ENCODE results near the gene PISD. TPM values are rescaled to one million over a fixed set of nuclear protein-coding genes. Genes with fewer than 3 reads are reported as not detected.
A peak's percentile ranks its signal among the peaks of the same experiment; 100 is the strongest.

The PISD gene
- total RNA-seq, 1 donor from 2014 or later = 36.2 TPM

DNA sequence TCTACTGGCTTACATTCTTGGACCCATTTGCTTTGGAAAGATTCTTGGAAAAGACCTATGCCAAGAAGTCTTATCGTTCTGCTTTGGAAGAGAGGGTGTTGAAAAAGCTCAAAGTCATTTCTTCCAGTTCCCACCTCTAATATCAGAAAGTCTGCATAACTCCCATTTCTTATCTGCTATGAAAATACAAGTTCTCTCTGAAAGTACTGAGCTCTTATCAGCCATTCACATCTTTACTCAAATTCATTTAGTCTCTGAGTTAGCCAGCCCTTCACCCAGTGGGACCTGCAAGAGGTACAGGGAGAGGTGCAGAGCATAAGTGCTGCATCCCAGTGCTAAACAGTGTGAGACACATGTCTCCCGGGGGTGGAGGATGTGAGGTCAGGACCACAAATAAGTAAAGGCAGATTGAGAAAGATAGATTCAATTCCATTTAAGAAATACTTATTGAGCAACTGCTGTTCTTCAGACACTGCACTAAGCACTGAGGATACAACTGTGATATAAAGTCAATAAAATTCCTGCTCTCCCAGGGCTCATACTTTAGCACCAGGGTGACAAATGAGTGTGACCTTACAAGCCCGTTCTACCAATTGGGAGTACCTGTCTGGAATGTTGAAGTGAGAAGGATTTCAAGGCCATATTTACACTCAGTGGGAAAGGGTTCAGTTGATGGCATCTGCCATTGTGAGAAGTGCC, 76.7 kb downstream of the PISD start:
- DNase-seq (ENCODE audit: extremely low spot score, unreplicated experiment) = no peak
- Mint-ChIP-seq H3K4me3 (ENCODE audit: unreplicated experiment) (no peak overlapping the region), H3K36me3 (ENCODE audit: unreplicated experiment) (peaks cover 11% of the 10 kb centered on the region), H3K9me3 (ENCODE audit: unreplicated experiment) (no peaks in the 10 kb centered on the region), H3K27me3 (ENCODE audit: unreplicated experiment) (no peaks in the 10 kb centered on the region), H3K27ac (ENCODE audit: unreplicated experiment) (peak overlapping the region; percentile 92), H3K4me1 (ENCODE audit: unreplicated experiment) (peaks cover 46% of the 10 kb centered on the region)
- TF ChIP-seq, protein P1, sequence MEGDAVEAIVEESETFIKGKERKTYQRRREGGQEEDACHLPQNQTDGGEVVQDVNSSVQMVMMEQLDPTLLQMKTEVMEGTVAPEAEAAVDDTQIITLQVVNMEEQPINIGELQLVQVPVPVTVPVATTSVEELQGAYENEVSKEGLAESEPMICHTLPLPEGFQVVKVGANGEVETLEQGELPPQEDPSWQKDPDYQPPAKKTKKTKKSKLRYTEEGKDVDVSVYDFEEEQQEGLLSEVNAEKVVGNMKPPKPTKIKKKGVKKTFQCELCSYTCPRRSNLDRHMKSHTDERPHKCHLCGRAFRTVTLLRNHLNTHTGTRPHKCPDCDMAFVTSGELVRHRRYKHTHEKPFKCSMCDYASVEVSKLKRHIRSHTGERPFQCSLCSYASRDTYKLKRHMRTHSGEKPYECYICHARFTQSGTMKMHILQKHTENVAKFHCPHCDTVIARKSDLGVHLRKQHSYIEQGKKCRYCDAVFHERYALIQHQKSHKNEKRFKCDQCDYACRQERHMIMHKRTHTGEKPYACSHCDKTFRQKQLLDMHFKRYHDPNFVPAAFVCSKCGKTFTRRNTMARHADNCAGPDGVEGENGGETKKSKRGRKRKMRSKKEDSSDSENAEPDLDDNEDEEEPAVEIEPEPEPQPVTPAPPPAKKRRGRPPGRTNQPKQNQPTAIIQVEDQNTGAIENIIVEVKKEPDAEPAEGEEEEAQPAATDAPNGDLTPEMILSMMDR (IDR thresholded peaks at IDR 0.05) = no peak

DNA sequence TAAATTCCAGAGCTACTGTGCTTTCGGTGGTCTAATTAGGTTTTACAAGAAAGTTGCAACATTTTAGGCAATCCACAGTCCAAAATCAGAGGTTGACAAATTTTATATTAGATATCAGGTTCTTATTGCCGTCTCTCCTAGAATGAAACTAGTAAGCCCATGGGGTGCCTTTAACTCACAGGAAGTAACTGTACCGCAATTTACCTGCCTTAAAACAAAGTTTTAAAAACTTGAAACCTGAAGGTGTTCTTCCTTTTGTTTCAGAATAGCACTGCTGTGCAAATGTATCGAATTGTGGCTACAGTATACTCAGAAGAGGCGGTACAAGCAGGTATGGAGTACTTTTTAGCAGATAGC, 77.2 kb downstream of the PISD start:
- no peak for DNase-seq (ENCODE audit: extremely low spot score, unreplicated experiment)
- Mint-ChIP-seq H3K27me3 (ENCODE audit: unreplicated experiment) (no peaks in the 10 kb centered on the region), H3K27ac (ENCODE audit: unreplicated experiment) (peak overlapping the region; percentile 92), H3K9me3 (ENCODE audit: unreplicated experiment) (no peaks in the 10 kb centered on the region), H3K4me1 (ENCODE audit: unreplicated experiment) (peaks cover 51% of the 10 kb centered on the region), H3K36me3 (ENCODE audit: unreplicated experiment) (peaks cover 11% of the 10 kb centered on the region), H3K4me3 (ENCODE audit: unreplicated experiment) (no peak overlapping the region)
- TF ChIP-seq, protein P1 (IDR thresholded peaks at IDR 0.05) = no peak

DNA sequence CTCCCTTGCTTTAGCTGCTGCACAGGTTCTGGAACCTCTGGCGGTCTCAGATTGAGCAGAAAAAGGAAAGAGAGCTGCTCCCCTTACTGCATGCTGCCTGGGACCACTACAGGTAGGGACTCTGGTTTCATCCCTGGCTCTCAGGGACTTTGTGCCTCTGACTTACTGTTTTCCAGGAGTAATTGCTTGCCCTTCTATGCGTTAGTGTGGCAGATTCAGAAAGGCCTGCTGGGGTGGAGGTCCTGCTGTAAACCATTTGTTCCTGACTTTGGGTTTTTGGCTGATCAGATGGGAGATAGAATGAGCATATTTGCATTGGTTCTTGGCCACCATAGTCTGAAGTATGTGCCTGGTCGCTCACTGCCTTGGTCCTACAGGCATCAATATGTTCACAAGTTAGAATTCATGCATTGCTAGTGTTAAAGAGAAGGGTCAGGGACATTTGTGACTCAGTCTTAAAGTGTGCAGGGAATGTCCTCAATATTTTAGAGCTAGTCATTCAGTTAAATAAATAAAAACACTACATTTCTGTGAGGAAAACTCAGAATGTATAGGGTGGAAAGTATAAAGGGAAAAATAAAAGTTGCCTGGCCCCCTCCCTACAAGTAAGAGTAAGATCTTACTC, 78.0 kb downstream of the PISD start:
- no peaks in the 10 kb centered on the region for H3K27me3 Mint-ChIP-seq (ENCODE audit: unreplicated experiment)
- H3K4me1 Mint-ChIP-seq (ENCODE audit: unreplicated experiment) = peaks cover 56% of the 10 kb centered on the region
- H3K27ac Mint-ChIP-seq (ENCODE audit: unreplicated experiment) = peak overlapping the region; percentile 92
- H3K36me3 Mint-ChIP-seq (ENCODE audit: unreplicated experiment) = peaks cover 11% of the 10 kb centered on the region
- DNase-seq (ENCODE audit: extremely low spot score, unreplicated experiment) = no peak
- H3K4me3 Mint-ChIP-seq (ENCODE audit: unreplicated experiment) = no peak overlapping the region
- TF ChIP-seq, protein P1 (IDR thresholded peaks at IDR 0.05) = no peak
- no peaks in the 10 kb centered on the region for H3K9me3 Mint-ChIP-seq (ENCODE audit: unreplicated experiment)

DNA sequence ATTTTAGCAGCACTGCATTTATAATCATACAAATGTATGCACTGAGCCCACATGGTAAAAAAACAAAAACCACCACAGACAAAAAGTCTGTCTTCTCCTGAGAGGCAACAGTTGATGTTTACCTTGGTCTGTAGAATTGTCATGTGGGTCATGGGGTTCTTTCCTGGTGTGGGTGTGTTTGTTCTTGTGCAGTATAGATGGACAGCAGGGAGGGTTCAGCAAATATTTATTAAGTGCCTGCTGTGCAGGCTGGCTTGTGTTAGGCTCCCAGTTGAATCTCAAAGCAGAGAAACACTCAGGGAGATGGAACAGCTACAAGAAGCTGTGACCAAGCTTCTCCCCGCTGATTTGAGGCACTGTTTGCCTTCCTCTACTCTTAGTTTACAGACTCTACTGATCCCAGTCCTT, 82.2 kb downstream of the PISD start:
- Mint-ChIP-seq H3K27me3 (ENCODE audit: unreplicated experiment) (no peaks in the 10 kb centered on the region), H3K4me1 (ENCODE audit: unreplicated experiment) (peaks cover 35% of the 10 kb centered on the region), H3K36me3 (ENCODE audit: unreplicated experiment) (peaks cover 9% of the 10 kb centered on the region), H3K4me3 (ENCODE audit: unreplicated experiment) (no peak overlapping the region), H3K27ac (ENCODE audit: unreplicated experiment) (peak overlapping the region; percentile 90), H3K9me3 (ENCODE audit: unreplicated experiment) (no peaks in the 10 kb centered on the region)
- TF ChIP-seq, protein P1 (IDR thresholded peaks at IDR 0.05) = no peak
- DNase-seq (ENCODE audit: extremely low spot score, unreplicated experiment) = no peak

DNA sequence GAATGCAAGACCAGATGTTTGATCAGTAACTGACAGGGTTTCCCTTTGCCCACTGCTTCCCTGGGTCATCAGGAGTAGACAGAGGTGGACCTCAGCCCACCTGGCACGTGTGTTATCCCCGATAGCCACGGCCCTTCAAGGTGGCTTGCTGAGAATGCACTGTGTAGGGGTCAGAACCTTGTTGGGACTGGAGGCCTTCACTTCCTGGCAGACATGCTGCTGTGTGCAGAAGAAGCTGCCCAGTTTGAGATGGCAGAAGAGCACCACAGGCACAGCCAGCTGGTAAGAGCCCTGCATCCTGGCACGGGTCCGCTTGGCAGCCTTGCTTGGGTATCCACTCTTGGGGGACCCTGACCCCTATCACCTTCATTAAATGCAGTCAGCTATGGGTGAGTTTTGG, 83.8 kb downstream of the PISD start:
- Mint-ChIP-seq H3K9me3 (ENCODE audit: unreplicated experiment) (no peaks in the 10 kb centered on the region), H3K27ac (ENCODE audit: unreplicated experiment) (no peak overlapping the region), H3K27me3 (ENCODE audit: unreplicated experiment) (no peaks in the 10 kb centered on the region), H3K4me1 (ENCODE audit: unreplicated experiment) (peaks cover 30% of the 10 kb centered on the region), H3K4me3 (ENCODE audit: unreplicated experiment) (no peak overlapping the region), H3K36me3 (ENCODE audit: unreplicated experiment) (peaks cover 9% of the 10 kb centered on the region)
- no peak for DNase-seq (ENCODE audit: extremely low spot score, unreplicated experiment)
- TF ChIP-seq, protein P1 (IDR thresholded peaks at IDR 0.05) = no peak

All from osteocyte (in vitro differentiated cells).